HEK293T (cell line): Measurements from ENCODE around the gene ELL.

ENCODE experiments used
- ARNT ChIP-seq: fragments of 450-650 bp; IDR thresholded peaks from 2 replicates; pipeline ENCODE4 v1.6.1; 2017; ENCODE audit warnings: mild to moderate bottlenecking
- FOXM1 ChIP-seq: fragments of 450-650 bp; IDR thresholded peaks from 2 replicates; pipeline ENCODE4 v1.6.1; 2017; ENCODE audit warnings: mild to moderate bottlenecking, borderline replicate concordance

DNA sequence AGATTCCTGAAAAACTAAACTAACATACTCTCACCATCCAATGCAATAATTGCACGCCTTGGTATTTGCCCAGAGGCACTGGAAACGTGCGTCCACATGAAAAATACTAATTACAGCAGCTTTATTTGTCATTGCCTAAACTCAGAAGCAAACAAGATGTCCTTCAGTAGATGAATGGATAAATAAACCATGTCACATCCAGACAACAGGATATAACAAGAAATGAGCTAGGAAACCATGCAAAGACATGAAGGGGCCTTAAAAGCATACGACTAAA is 25.0 kb downstream of the ELL start:
- TF ChIP-seq FOXM1 = no peak
- no peak for TF ChIP-seq ARNT
